Keratinocyte (primary cell): ENCODE results near the gene SIGLEC6.

Experiments used
- EZH2 ChIP-seq: IDR thresholded peaks from one replicate; pipeline ENCODE4 v1.6.1; 2012; ENCODE audit warnings: inconsistent platforms, mild to moderate bottlenecking, low read length, moderate library complexity
- TF ChIP-seq, protein P1 (sequence below), 3 experiments: IDR thresholded peaks in 1 of 3; conservative IDR thresholded peaks in 1 of 3; optimal IDR thresholded peaks in 1 of 3; 2 replicates in 2 of 3; 3 replicates in 1 of 3; pipeline versions ENCODE3 to v1.5.1; 2011; ENCODE audit warnings: low read length in 3 of 3, mild to moderate bottlenecking in 3 of 3, moderate library complexity in 2 of 3, control low read depth in 1 of 3, inconsistent platforms in 1 of 3; ENCODE audit not compliant: insufficient read depth in 2 of 3; ENCODE audit errors: extremely low read depth in 1 of 3

DNA sequence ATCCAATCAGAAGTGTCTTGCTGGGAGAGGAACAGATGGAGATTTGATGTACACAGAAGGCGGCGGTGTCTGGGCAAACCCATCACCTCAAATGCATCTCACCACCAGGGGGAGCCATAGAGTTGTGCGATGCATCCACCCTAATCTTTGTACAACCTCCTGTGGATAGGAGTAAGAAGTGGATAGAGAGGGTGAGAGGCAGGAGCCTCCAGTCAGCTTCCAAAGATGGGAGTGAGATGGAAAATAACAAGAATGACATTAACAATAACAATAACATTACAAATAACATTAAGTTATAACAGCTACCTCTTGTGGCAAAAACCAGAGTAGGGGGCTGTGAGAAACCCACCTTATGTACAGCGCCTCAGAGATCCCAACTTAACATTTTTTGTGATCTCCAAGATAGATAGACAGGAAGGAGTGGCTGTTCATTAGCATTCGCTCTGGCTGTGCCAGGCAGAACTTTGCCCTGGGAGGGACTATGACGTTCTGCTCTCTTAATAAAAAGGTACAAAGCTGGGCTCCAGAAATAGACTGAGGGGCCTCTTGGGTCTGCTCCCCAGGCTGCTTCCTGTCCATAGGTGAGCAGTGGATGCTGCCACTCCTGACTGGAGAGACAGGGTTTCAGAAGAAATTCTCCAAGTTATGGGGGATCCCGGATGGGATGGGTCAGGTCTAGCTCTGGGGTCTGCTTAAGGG lies 58.3 kb downstream of the SIGLEC6 start:
- TF ChIP-seq, protein P1, sequence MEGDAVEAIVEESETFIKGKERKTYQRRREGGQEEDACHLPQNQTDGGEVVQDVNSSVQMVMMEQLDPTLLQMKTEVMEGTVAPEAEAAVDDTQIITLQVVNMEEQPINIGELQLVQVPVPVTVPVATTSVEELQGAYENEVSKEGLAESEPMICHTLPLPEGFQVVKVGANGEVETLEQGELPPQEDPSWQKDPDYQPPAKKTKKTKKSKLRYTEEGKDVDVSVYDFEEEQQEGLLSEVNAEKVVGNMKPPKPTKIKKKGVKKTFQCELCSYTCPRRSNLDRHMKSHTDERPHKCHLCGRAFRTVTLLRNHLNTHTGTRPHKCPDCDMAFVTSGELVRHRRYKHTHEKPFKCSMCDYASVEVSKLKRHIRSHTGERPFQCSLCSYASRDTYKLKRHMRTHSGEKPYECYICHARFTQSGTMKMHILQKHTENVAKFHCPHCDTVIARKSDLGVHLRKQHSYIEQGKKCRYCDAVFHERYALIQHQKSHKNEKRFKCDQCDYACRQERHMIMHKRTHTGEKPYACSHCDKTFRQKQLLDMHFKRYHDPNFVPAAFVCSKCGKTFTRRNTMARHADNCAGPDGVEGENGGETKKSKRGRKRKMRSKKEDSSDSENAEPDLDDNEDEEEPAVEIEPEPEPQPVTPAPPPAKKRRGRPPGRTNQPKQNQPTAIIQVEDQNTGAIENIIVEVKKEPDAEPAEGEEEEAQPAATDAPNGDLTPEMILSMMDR (optimal IDR thresholded peaks at IDR 0.05 in 1 of 3, IDR thresholded peaks at IDR 0.05 in 1 of 3, conservative IDR thresholded peaks at IDR 0.05 in 1 of 3; ENCODE audit: extremely low read depth in 1 of 3, insufficient read depth in 2 of 3, low read length in 3 of 3), result peak; percentile 71 to 91 (median 85)
- TF ChIP-seq EZH2, result no peak
